ENCODE measurements around the gene C11orf52. TPM values are rescaled to one million over a fixed set of nuclear protein-coding genes. Genes with fewer than 3 reads are reported as not detected.
"Not testable (repeated sequence)": the region's sequence is repeated elsewhere in the genome, so short reads cannot be mapped to it uniquely, and the experiment has no call there.

Gene C11orf52, protein sequence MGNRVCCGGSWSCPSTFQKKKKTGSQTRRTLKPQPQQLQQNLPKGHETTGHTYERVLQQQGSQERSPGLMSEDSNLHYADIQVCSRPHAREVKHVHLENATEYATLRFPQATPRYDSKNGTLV
- 0.18 and 1.1 TPM in 2 replicates for total RNA-seq

DNA sequence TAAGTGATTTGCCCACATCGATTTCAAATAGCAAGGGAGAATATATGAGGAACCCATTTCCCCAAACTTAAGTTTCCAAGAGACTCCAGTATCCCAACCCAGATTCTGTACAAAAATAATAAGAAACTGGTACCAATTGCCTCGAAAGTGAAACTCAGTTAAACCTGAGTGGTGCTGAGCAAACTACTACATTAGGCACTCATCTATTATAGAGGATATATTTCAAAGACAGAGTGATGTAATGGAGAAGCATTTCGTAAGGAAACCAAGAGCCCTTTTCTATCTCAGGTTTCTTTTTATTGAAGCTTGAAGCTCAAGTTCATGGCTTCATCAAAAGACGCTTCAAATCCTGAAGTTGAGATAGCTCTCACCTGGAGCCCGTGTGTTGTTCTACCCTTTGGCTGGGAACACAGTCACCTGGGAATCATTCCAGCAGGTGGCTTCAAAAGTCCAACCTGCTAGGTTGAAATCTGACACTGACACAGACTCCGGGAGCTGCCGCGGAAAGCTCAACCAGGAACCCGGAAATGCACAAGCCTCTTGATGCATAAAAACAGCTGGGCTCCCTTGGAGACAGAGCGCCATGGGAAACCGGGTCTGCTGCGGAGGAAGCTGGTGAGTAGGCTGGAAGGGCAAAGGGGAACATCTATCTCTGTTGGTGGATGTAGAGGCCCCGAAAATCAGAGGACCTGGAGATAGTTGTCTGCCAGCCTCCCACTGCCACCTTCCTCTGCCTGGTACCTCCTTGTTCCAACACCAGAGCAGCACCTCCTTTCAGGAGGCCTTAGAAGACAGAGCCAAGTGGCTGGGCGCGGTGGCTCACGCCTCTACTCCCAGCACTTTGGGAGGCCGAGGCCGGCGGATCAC is at the start of gene C11orf52:
Gene C11orf52 (plus strand): TSS at position 524 of the 867 bp plus-strand sequence. CDS start 60 bp downstream, at position 584.
- no peak for DNase-seq (ENCODE audit: extremely low read depth, low read depth, low spot score)

DNA sequence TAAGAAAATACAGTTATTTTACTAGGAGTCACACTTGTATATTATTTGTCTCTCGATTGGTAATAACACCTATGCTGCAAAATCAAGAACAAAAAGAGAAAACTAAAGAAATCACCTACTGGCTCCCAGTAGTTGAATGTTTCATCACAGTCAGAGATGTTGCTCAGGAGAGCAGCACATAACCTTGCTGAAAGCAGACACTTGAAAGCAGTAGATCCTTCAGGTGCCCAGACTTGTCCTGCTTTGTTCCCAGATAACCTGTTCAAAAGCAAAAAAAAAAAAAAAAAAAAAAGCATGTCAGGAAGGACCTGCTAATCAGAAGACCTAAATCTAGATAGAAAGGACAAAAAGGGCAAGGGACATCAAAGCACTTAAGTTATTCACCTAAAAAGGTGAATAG is 48.6 kb upstream of the C11orf52 start:
- no peak for DNase-seq (ENCODE audit: extremely low read depth, low read depth, low spot score)

DNA sequence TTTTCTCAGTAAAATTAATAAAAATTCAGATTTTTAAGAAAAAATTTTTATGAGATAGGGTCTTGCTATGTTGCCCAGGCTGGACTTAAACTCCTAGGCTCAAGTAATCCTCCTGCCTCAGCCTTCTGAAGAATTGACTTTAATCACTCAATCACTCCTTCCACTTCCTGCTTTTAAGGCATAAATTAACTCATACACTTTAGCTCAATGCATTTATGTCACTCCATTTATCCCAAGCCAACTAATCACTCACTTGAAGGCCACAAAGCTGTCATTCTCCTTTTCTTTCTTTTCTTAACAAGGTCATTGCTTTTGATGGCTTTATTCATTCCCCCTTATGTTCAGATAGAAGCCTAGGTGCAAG is 48.2 kb upstream of the C11orf52 start:
- no peak for DNase-seq (ENCODE audit: extremely low read depth, low read depth, low spot score)

DNA sequence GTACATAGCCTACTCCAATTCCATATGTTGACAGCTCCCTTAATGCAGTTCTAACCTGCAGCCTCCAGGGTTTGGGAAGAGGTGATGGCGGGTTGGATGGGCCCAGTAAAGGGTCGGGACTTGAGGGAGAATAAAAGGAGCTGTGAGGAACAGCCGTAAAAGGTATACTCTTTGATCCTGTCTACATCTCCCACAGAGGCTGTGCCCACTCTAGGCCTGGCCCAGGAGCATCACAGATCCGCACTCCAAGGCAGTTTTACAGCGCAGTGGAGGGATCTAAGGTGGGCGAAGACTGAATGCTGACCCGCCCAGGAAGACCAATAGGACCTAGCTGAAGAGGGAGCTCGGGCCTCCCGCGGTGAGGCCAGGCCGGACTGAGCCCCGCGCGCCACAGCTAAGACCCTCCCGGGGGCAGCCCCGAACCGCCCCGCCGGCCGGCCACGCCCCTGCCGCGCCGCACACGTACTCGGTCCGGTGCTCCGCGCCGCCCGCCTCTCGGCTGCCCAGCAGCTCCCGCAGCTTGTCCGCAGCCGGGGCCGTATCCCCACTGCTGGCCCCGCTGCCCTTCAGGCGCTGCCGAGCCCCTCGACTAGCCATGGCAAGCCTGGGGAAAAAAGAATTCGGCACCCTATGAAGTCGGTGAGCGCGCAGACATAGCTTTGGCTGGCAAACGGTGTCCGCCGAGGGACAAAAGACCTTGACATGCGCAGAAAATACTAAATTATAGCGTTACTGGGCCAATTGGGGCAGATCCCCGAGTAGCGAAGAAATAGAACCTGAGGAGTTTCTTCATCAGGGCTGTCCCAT is 47.6 kb upstream of the C11orf52 start, which contains the start of gene ALG9:
Gene ALG9 (minus strand): TSS at position 696 of the 807 bp plus-strand sequence. CDS start 99 bp downstream, at position 597.
- DNase-seq (ENCODE audit: extremely low read depth, low read depth, low spot score): no peak

DNA sequence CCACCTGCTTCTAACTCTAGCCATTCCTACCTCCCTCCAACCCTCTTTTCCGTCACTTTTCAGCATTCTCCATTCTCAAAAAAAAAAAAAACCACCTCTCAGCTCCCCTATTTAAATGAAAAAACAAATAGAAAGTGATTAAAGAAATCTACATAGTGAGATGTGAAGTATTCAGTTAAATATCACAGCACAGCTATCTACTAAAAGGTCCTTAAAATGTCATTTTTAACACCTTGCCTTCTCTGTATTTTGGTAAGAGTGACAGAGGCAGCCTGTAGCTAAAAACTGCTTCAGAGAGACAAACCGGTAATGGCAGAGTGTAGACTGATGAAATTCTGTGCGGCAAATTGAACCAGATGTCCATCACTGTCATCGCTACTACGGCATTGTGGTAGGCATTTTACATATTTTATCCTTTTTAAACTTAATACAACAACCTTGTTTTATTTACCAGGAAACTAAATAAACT is 47.0 kb upstream of the C11orf52 start:
- DNase-seq (ENCODE audit: extremely low read depth, low read depth, low spot score): no peak

DNA sequence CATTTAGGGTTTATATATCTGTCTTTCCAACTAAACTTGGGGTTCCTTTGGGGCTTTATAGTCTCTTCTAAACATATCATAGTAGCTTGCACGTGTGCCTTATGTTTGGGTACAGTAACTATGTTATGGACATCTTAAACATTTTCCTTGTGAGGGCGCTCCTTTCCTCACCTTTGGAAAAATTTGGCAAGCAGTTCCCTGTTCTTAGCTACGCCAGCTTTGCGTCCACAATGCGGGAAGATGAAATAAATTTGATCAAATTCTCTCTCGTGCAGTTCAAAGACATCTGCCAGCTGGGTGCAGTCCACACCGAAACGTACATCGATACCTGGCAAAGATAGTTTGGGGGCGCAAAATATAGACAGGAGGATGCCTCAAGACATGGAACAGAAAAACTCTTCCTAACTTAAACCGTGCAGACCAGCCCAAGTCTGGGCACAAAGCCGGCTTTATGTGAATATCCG is 40.3 kb upstream of the C11orf52 start:
- DNase-seq (ENCODE audit: extremely low read depth, low read depth, low spot score): peak; percentile 9

DNA sequence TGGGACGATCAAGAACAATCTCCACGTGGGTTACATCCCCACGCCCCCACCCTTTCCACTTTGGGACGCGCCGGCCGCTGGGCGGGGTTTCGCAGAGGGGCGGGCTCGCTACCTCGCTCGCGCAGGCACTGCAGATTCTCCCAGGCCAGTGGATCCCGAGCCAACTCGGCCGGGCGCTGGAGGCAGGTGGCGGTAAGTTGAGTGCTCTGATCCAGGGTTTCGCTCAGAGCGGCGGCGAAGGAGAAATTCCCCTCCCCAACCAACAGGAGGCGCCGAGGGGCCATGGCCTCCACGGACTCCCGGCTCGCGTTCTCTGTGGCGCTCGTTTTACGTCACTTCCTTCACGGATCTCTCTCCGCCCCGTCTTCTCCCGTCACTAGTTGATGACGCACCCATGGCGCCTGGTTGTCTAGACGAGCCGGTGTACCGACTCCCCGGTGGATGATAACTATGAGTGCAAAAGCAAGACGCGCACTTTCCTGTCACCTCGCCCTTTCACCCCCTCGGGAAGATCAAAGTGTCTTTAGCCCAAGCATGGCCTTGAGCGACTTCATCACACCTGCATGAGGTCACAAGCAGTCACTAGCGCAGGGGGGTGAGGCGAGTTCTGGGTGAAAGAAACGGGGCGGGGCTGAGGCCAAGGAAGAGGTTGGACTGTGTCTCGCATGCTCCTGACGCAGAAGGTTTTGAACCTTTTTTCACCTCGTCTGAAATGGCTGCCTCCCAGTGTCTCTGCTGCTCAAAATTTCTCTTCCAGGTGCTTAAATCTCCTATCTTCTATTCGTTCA is 39.7 kb upstream of the C11orf52 start, which contains the start of the genes CFAP68 and FDXACB1:
Gene CFAP68 (plus strand): TSS at position 693 of the 788 bp plus-strand sequence. CDS start 20 bp downstream, at position 713.
Gene FDXACB1 (minus strand): TSS at position 317 of the 788 bp plus-strand sequence. CDS start 33 bp downstream, at position 284.
- peak; percentile 80 for DNase-seq (ENCODE audit: extremely low read depth, low read depth, low spot score)

DNA sequence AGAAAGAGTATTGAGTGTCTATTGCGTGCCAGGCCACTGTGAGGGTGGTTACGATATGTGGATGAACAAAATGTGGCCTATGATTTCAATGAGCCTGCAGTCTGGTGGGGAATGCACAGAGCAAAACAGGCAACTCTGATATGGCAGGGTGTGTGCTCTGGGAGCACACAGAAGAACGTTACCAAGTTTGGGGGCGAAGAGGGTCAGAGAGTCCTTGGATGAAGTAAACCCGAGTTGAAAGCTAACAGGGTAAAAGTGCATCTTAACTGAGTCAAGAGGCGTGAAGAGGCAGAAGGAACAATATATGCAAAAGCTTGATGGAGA is 39.1 kb upstream of the C11orf52 start:
- DNase-seq (ENCODE audit: extremely low read depth, low read depth, low spot score): no peak

DNA sequence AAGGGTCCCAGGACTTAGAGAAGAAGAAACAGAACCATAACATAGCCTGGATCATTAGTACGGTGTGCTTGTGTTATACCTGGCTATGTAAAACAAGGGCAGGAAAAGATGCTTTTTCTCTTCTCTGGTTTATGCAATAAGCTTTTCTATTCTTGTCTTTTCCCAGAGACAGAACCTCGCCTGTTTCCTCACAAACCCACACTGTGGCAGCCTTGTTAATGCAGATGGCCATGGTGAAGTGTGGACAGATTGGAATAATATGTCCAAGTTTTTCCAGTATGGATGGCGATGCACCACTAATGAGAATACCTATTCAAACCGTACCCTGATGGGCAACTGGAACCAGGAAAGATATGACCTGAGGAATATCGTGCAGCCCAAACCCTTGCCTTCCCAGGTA is 36.5 kb upstream of the C11orf52 start:
- DNase-seq (ENCODE audit: extremely low read depth, low read depth, low spot score): no peak

DNA sequence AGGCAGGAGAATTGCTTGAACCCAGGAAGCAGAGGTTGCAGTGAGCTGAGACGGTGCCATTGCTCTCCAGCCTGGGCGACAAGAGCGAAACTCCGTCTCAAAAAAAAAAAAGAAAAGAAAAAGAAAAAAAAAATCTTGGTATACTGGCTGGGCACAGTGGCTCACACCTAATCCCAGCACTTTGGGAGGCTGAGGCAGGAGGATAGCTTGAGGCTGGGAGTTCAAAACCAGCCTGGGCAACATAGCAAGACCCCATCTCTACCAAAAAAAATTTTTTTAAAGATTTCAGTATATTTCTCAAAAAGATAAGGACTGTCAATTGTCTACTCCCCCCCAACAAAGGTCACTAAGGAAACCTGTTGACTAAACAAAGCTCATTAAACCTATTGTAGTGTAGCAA is 33.7 kb upstream of the C11orf52 start:
- DNase-seq (ENCODE audit: extremely low read depth, low read depth, low spot score): not testable (repeated sequence)

DNA sequence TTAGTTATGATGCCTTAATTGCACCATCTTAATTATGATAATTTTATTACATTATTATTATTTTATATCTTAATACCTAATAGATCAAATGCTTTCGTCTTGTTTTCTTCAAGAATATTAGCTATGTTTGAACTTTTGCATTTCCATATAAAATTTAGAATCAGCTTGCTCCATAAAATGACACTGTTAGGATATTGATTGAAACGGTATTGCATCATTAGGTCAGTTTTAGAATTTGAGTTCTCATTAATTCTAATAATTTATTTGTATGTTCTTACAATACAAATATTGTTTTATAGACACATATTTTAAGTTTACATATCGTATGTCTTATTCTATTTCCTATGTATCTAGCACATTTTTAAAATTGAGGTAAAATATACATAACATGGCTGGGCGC is 32.7 kb upstream of the C11orf52 start:
- DNase-seq (ENCODE audit: extremely low read depth, low read depth, low spot score): no peak

DNA sequence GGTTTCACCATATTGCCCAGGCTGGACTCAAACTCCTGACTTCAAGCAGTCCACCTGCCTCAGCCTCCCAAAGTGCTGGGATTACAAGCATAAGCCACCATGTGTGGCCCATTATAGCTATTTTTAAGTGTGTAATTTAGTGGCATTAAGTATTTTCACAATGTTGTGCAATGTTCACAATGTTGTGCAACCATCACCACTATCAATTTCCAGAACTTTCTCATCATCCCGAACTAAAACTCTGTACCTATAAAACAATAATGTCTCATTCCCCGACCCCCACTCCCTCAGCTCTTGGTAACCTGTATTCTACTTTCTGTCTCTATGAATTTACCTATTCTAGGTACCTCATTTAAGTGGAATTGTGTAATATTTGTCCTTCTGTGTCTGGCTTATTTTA is 31.9 kb upstream of the C11orf52 start:
- no peak for DNase-seq (ENCODE audit: extremely low read depth, low read depth, low spot score)

DNA sequence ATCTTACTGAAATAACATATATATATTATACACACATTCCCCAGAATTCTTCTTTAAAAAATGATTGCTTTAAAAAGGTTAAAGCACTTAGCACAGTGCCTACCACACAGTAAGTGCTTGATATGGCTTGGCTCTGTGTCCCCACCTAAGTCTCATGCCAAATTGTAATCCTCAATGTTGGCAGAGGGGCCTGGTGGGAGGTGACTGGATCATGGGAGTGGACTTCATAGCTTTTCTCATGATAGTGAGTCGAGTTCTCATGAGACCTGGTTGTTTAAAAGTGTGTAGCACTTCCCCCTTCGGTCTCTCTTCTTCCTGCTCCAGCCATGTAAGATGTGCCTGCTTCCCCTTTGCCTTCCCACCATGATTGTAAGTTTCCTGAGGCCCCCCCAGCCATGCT is 13.3 kb upstream of the C11orf52 start:
- no peak for DNase-seq (ENCODE audit: extremely low read depth, low read depth, low spot score)

DNA sequence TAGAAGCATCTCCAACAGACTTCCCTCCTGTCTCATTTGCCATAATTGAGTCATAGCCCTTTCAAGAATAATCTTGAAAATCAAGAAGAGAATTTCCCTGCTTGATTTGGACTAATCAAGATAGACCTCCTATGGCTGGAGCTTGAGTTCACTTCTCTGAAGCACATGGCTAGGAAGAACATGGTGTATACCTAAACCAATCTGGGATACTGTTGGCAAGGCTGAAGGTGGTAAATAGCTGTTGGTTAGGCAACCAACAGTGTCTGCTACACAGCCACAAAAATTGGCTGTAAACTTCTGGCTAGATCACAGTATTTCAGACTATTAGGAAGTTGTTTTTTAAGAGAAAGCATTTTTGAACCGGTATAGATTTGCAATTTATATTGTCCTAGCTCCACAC is 12.0 kb upstream of the C11orf52 start:
- DNase-seq (ENCODE audit: extremely low read depth, low read depth, low spot score): no peak

DNA sequence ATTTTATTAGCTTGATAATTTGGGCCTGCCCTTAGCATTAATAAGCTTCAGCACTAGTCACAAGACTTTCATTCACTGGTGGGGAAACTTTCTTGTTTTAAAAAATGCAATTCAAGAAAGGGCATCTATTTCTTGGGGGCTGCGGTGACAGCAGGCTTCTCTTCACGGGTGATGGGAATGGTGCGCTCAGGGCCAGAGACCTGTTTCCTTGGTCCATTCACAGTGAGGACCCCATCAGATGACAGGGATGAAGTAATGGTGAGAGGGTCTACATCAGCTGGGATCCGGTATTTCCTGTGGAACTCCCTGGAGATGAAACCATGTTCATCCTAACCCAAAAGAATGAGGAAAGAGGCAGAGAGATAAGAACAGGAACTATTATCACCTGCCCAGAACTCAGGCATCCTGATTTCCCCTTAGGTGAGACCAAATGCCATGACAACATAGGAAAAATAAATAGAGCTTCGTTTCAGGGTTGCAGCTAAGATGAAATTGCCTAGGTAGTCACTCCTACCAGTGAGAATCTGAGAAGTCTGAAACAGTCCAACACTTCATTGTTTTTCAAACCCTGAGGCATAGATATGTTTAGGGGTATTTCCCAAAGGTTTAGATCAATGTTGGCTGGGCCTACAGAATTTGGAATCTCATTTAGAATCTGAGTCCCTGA is 9.9 kb upstream of the C11orf52 start:
- DNase-seq (ENCODE audit: extremely low read depth, low read depth, low spot score): no peak

DNA sequence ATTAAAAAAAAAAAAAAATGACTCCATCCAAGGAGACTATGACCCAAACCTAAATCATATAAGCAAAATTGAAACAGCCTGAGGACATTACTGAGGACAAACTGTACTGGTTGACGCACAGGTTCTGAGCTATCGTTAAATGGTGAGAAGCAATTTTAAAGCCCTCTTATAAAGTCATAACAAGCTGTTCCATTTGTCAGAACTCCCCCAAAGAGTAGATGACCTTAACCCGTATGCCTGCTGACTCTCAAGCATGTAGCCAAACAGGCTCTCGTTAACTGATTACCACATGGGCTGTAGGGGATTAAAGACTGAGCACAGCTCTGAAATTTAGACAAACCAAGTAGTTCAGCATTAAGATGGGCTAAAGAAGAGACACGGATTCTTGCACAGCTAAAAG is 9.3 kb upstream of the C11orf52 start:
- DNase-seq (ENCODE audit: extremely low read depth, low read depth, low spot score): no peak

DNA sequence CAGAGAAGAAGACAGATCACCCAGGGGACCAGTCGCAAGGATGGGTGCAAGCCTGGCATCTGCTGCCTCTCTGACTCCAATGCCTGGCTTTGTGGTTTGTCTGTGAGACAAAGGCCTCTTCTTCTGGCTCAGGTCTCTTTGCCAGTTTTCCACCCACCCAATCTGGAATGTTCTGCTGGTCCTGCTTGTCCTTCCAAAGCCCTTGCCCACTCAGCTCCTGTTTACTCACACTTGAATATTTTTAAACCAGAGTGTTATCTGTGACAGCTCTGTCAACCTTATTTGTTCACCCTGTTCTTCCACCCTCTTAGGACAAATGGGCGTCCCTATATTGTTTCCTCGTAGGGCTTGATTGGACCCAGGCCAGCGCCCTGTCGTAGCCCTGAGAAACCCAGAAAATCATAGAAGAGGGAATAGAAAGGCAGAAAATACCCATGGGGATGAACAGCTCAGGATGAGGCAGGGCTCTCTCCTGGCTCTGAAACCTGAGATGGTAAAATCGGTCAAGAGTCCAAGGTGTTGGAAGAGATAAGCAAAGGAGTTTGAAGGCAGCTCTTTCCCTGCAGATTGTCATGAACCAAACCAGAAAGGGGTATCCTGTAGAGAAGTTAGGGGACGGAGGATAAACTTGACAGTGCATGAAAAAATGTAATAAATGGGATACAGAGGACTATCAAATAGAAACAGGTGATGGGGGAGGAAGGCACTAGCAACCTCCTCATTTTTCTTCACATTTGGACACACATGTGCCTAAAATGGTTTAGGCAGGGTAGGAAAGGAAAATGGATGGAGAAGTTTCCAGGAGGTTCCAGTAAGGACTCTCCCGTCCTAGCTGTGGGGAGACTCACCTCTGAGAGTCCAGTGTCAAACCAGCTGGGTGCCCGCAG is 7.8 kb upstream of the C11orf52 start:
- no peak for DNase-seq (ENCODE audit: extremely low read depth, low read depth, low spot score)

DNA sequence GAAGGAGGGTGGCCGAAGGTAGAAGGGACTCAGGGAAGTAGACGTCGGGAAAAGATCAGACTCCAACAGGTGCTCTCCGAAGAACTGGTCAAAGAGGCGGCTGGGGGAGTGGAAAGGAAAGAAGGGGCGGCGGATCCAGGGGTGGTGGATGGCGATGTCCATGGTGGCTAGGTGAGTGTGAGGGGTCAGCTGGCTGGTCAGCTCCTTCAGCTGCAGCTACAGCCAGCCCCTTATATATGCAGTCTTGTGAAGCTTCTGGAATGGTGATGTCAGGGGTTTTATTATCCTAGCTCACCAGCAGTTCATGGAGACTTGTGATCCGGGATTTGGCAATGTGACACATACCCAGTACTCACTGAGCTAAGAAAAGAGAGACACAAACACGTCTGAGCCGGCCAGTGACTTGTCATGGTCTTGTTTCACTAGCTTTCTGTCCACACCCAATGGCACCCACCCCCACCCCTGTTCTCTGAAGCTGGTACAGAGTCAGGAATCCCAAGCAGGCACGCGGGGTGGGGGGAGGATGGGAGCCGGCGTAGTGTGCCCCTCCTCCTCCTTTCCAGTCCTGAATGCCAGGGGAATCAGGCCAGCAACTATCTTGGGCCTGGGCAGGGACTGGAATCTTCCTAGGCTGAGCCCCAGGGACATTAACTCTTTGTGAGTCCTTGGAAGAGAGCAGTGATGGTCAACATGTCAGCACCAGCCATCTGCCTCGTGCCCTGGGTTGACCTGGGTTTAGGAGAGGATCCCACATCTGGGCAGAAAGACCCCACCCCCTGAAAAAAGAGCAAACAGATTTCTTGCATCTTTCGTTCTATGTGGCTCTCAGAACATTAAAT is 6.9 kb upstream of the C11orf52 start, which contains the start of gene CRYAB:
Gene CRYAB (minus strand): TSS at position 208 of the 839 bp plus-strand sequence. CDS start 46 bp downstream, at position 162.
- DNase-seq (ENCODE audit: extremely low read depth, low read depth, low spot score): no peak
